K562 (cell line): ENCODE results near the gene ZBTB39. TPM values are rescaled to one million over a fixed set of nuclear protein-coding genes. Genes with fewer than 3 reads are reported as not detected.

ENCODE experiments used
- ATAC-seq: fragments of 200-7000 bp; cut with Tn5 transposase; 3 replicates; pipeline ENCODE4 v1.9.1; 2020; ENCODE audit warnings: moderate library complexity
- BruUV-seq: library from RNA; stranded (reverse); fragments of 400-500 nt; replicated peaks from 2 replicates; lab custom pipeline; 2021; lab: Mats Ljungman, UMichigan
- CTCF ChIA-PET: fragments of 300-600 bp; formaldehyde crosslinking; extraction: SDS; loops from one replicate; lab custom pipeline; 2021; ENCODE audit warnings: low intra/inter-chr PET ratio; lab: Yijun Ruan, JAX
- POLR2A ChIA-PET: fragments of 300-600, 350-650 bp; sonication (Branson Sonifier 250); formaldehyde crosslinking; extraction: SDS; loops from one replicate; lab custom pipeline; 2021; ENCODE audit warnings: antibody characterized with exemption, inconsistent platforms; lab: Yijun Ruan, JAX
- DNase-seq, 4 experiments: peaks; one replicate each; pipeline versions ENCODE4 v3.0.0 to v3.0.0-alpha.2; 2011 to 2018; ENCODE audit warnings: low spot score in 3 of 4, mixed read lengths in 3 of 4; ENCODE audit errors: extremely low read depth in 1 of 4
- FAIRE-seq: peaks from 2 replicates; lab custom pipeline; 2011; peaks lifted over from hg19 to GRCh38; lab: Jason Lieb, UNC
- H2AFZ ChIP-seq: 2 replicates; pipeline ENCODE4 v1.6.0; 2011; ENCODE audit warnings: low read depth, low read length, control low read depth, inconsistent platforms
- H3K27ac ChIP-seq: fragments of 200-600 bp; 3 replicates; pipeline ENCODE4 v1.8.0; 2011; ENCODE audit warnings: low read depth, mild to moderate bottlenecking, control low read depth, inconsistent platforms, low read length, moderate library complexity, mixed read lengths; ENCODE audit errors: extremely low read depth
- H3K27me3 ChIP-seq, 2 experiments: fragments of 300-600 bp in 1 of 2; 2 replicates in 1 of 2; 3 replicates in 1 of 2; pipeline versions ENCODE4 v1.6.0 to v1.8.0; 2011; ENCODE audit warnings: inconsistent platforms in 2 of 2, low read length in 2 of 2, mild to moderate bottlenecking in 1 of 2, mixed read lengths in 1 of 2, moderate library complexity in 1 of 2; ENCODE audit not compliant: control insufficient read depth in 2 of 2, insufficient read depth in 2 of 2
- H3K36me3 ChIP-seq: fragments of 300-600 bp; 3 replicates; pipeline ENCODE4 v1.8.0; 2011; ENCODE audit warnings: mild to moderate bottlenecking, low read length, inconsistent platforms; ENCODE audit not compliant: control insufficient read depth, insufficient read depth
- H3K4me1 ChIP-seq, 2 experiments: fragments of 200-600 bp in 1 of 2; replicated peaks in 1 of 2; 2 replicates in 1 of 2; 3 replicates in 1 of 2; pipeline versions ENCODE4 v1.5.1 to v1.8.0; 2011; ENCODE audit warnings: inconsistent platforms in 2 of 2, low read length in 2 of 2, mild to moderate bottlenecking in 1 of 2, mixed read lengths in 1 of 2, moderate library complexity in 1 of 2; ENCODE audit not compliant: control insufficient read depth in 2 of 2, insufficient read depth in 2 of 2
- H3K4me2 ChIP-seq: 2 replicates; pipeline ENCODE4 v1.6.1; 2011; ENCODE audit warnings: low read length, control low read depth, inconsistent platforms, mixed read lengths; ENCODE audit not compliant: insufficient read depth
- H3K4me3 ChIP-seq: fragments of 200-600 bp; sonication (generic), shearing (Covaris generic); 2 replicates; pipeline ENCODE4 v1.5.1; 2016; ENCODE audit warnings: control low read depth, inconsistent platforms
- H3K79me2 ChIP-seq: fragments of 200-600 bp; 3 replicates; pipeline ENCODE4 v1.8.0; 2011; ENCODE audit warnings: low read length, inconsistent platforms; ENCODE audit not compliant: control insufficient read depth, insufficient read depth
- H3K9ac ChIP-seq, 2 experiments: 2 replicates each; pipeline versions ENCODE4 v1.6.0 to v1.6.1; 2011; ENCODE audit warnings: low read depth in 2 of 2, low read length in 2 of 2, control low read depth in 1 of 2, inconsistent platforms in 1 of 2, mild to moderate bottlenecking in 1 of 2, mixed read lengths in 1 of 2; ENCODE audit not compliant: insufficient read depth in 1 of 2
- H3K9me1 ChIP-seq: one replicate; pipeline ENCODE4 v1.6.0; 2011; ENCODE audit warnings: inconsistent platforms, mild to moderate bottlenecking, low read length, moderate library complexity; ENCODE audit not compliant: control insufficient read depth, insufficient read depth
- H3K9me3 ChIP-seq: replicated peaks from 2 replicates; pipeline ENCODE4 v1.5.1; 2011; ENCODE audit warnings: low read depth, low read length, inconsistent platforms; ENCODE audit not compliant: control insufficient read depth, insufficient read depth
- H4K20me1 ChIP-seq: replicated peaks from 2 replicates; pipeline ENCODE4 v1.6.1; 2011; ENCODE audit warnings: low read length, inconsistent platforms, mixed read lengths; ENCODE audit not compliant: control insufficient read depth, insufficient read depth
- GABPA ChIP-seq: fragments of 200-800 bp; sonication (Bioruptor generic); conservative IDR thresholded peaks from 2 replicates; pipeline ENCODE4 v1.6.1; 2016; ENCODE audit warnings: low read depth, missing genetic modification characterization, missing compliant biosample characterization
- POLR2G ChIP-seq: fragments of 200-400 bp; formaldehyde crosslinking; IDR thresholded peaks from 2 replicates; pipeline ENCODE4 v1.6.1; 2017; ENCODE audit warnings: low read depth, mild to moderate bottlenecking, antibody characterized with exemption, low read length, moderate library complexity
- SMARCA5 ChIP-seq: fragments of 450-650 bp; IDR thresholded peaks from 2 replicates; pipeline ENCODE4 v1.6.1; 2016
- TRIM28 ChIP-seq: fragments of 450-650 bp; IDR thresholded peaks from 2 replicates; pipeline ENCODE4 v1.6.1; 2017
- ZBTB17 ChIP-seq: fragments of 450-650 bp; formaldehyde crosslinking; IDR thresholded peaks from 2 replicates; pipeline ENCODE4 v1.4.0; 2020; ENCODE audit warnings: mild to moderate bottlenecking
- WGBS: fragments of 100-300 bp; shearing (Covaris generic); methylation state at CpG from one replicate; pipeline ENCODE4 v1.1.6; 2016; ENCODE audit warnings: low coverage, mixed read lengths; ENCODE audit not compliant: insufficient coverage; ENCODE audit errors: missing lambda C conversion rate; 5-methylcytosine and 5-hydroxymethylcytosine counted together
- in situ Hi-C: fragments of 300-500 bp; cut with MboI; formaldehyde crosslinking; loops from 4 replicates; pipeline ENCODE4 v1.15.0; 2018; ENCODE audit warnings: inconsistent platforms, mixed read lengths
- intact Hi-C: fragments of 100-400 bp; cut with micrococcal nuclease; formaldehyde crosslinking; loops from 2 replicates; pipeline ENCODE4 v1.14.2; 2022
- polyA plus RNA-seq, 8 experiments: library from polyadenylated mRNA; depleted of rRNA in 4 of 8; stranded (reverse) in 5 of 8; unstranded in 3 of 8; fragments of >200 nt; fragmentation: Nextera tagmentation in 2 of 8; fragmentation: Illumina TruSeq in 1 of 8; extraction: Ambion mirVana in 2 of 8; extraction: Trizol in 1 of 8; gene quantifications; 2 replicates each; pipeline versions ENCODE4 v1.2.1 to v1.2.3, GENCODE V29; 2011 to 2014; ENCODE audit warnings: inconsistent platforms in 1 of 8, missing spikeins in 1 of 8
- total RNA-seq, 7 experiments: library from RNA; depleted of rRNA in 6 of 7; stranded (reverse); fragments of >200 nt in 6 of 7; fragmentation: Illumina TruSeq in 2 of 7; extraction: Trizol in 2 of 7; gene quantifications; 2 replicates each; pipeline versions ENCODE4 v1.2.1 to v1.2.3, GENCODE V29; 2011 to 2021; ENCODE audit warnings: low replicate concordance in 1 of 7

Gene ZBTB39
- total and polyA plus RNA-seq, 9 of the 15 experiments (the other 6 are each of a cell fraction or from before 2014, with no cell fraction given), result 3.3 to 13.3 (median 8.6) TPM

- no peak for TF ChIP-seq POLR2G
- TF ChIP-seq TRIM28, result no peak
- TF ChIP-seq GABPA, result no peak
- TF ChIP-seq, all 486 proteins: peak for 0
Observed at GRCh38 chr12:57046947-57047890, 40.9 kb upstream of the ZBTB39 start (continued).

- in situ Hi-C loops (no loop called here), intact Hi-C loops (no loop called here)
- no peak overlapping the region for H3K9ac ChIP-seq
- no peaks in the 10 kb centered on the region for H3K79me2 ChIP-seq
- no peak for ATAC-seq
- H3K4me1 ChIP-seq, result peaks cover 0 to 3% of the 10 kb centered on the region in 2 experiments; a peak in 1 of 5 replicates
- H3K4me2 ChIP-seq, result no peak overlapping the region
- POLR2A ChIA-PET, result interaction anchor here (0.7 to 4.9 kb wide), 3 partner anchors 11 to 230 kb away, joined by 3 to 18 read pairs (median 5); no protein-coding TSS in a partner anchor
- no peak overlapping the region for H3K27ac ChIP-seq
- TF ChIP-seq ZBTB17 (CRISPR knock-in tag) (no peak), SMARCA5 (no peak)
- no peak overlapping the region for H3K4me3 ChIP-seq
- H3K36me3 ChIP-seq, result no peaks in the 10 kb centered on the region
- no peak for DNase-seq
- H3K9me1 ChIP-seq, result no peaks in the 10 kb centered on the region
- H3K27me3 ChIP-seq, result peaks cover 15 to 16% of the 10 kb centered on the region in 2 experiments; a peak in 4 of 5 replicates
- FAIRE-seq, result no peak
- 3% methylated on average over 6 of the region's 6 CpGs for WGBS
- H3K9me3 ChIP-seq, result no peaks in the 10 kb centered on the region
- no peaks in the 10 kb centered on the region; the same call in 1 of the 2 replicates for H4K20me1 ChIP-seq
- BruUV-seq, result no TSS peak
- no peak overlapping the region for H2AFZ ChIP-seq
- CTCF ChIA-PET, result no interaction called here
Observed at GRCh38 chr12:57046086-57046791, 39.9 kb upstream of the ZBTB39 start.
